Camera-type eye (tissue), 1 donor: ENCODE measurements around the gene VASP. TPM values are rescaled to one million over a fixed set of nuclear protein-coding genes. Genes with fewer than 3 reads are reported as not detected.

Source experiments
- total RNA-seq: library from RNA; depleted of rRNA; stranded (reverse); fragments of >200 nt; gene quantifications from one replicate; pipeline ENCODE4 v1.2.3, GENCODE V29; 2014

Gene VASP
- total RNA-seq = 35.2 TPM

GRCh38 chr19:45506989-45507871 lies at the start of gene VASP:
Gene VASP, plus strand, starts transcription at chr19:45507479. Its CDS starts 293 bp downstream, at chr19:45507772.

DNA sequence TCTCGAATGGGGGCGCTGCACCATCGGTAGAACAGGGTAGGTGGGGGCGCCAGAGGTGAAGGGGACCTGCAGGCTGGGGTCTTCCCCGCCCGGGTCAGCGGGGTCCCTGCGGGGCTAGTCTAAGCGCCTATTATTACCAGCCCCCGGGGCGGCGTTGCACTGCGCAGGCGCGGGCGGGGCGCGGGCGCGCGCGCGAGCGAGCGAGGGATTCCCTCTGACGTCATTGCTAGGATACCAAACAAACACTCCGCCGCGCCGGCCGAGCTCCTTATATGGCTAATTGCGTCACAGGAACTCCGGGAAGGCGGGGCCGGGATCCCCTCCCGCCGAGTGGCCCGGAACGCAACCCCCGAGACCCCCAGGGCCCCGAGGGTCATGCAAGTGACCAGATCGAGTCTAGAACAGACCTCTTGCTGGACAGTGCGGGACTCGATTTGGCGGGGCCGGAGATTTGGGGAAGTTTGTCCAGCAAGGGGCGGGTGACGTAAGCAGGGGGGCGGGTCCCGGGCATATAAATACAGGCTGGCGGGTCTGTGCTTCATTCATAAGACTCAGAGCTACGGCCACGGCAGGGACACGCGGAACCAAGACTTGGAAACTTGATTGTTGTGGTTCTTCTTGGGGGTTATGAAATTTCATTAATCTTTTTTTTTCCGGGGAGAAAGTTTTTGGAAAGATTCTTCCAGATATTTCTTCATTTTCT lies 39.7 kb upstream of the VASP start, which contains the start of gene FOSB:
Gene FOSB, plus strand, starts transcription at position 541 of the 703 bp plus-strand sequence. CDS start 591 bp downstream, outside the sequence.

GRCh38 chr19:45498411-45499195 lies 8.7 kb upstream of the VASP start, which contains the start of gene PPM1N:
Gene PPM1N, plus strand, starts transcription at chr19:45498443. Its CDS starts 30 bp downstream, at chr19:45498473.

Other genes with a start within 250 kb of the VASP start
- 122 TPM for gene CKM, start 184.6 kb upstream of the VASP start, total RNA-seq
- 1.8 TPM for gene KLC3, start 166.7 kb upstream of the VASP start, total RNA-seq
- gene ERCC2, start 136.9 kb upstream of the VASP start, total RNA-seq = 19.9 TPM
- 6.9 TPM for gene PPP1R13L, start 102.4 kb upstream of the VASP start, total RNA-seq
- gene POLR1G, start 100.8 kb upstream of the VASP start, total RNA-seq = 5.7 TPM
- gene ERCC1, start 83.6 kb upstream of the VASP start, total RNA-seq = 74.1 TPM
- 11.5 TPM for gene FOSB, start 39.5 kb upstream of the VASP start, total RNA-seq
- gene RTN2, start 10.4 kb upstream of the VASP start, total RNA-seq = 29.7 TPM
- 2.1 TPM for gene PPM1N, start 9.0 kb upstream of the VASP start, total RNA-seq
- gene OPA3, start 77.3 kb downstream of the VASP start, total RNA-seq = 4.4 TPM
- 0.71 TPM for gene GPR4, start 94.7 kb downstream of the VASP start, total RNA-seq
- 17.7 TPM for gene EML2, start 131.9 kb downstream of the VASP start, total RNA-seq
- gene GIPR, start 160.7 kb downstream of the VASP start, total RNA-seq = 0.11 TPM
- 71.1 TPM for gene SNRPD2, start 184.5 kb downstream of the VASP start, total RNA-seq
- 8.2 TPM for gene QPCTL, start 185.2 kb downstream of the VASP start, total RNA-seq
- gene FBXO46, start 223.4 kb downstream of the VASP start, total RNA-seq = 12.4 TPM
- gene MEIOSIN, start 226.0 kb downstream of the VASP start, total RNA-seq = not detected